Prostate gland (tissue), 2 donors: Measurements from ENCODE around the gene AMOT. TPM values are rescaled to one million over a fixed set of nuclear protein-coding genes. Genes with fewer than 3 reads are reported as not detected.

Source experiments
- DNase-seq: peaks from one replicate; pipeline ENCODE4 v3.0.0-alpha.2; 2019; ENCODE audit warnings: low spot score
- H3K27ac ChIP-seq, 2 donors: fragments of 200-600 bp; sonication (generic); 2 replicates each; pipeline ENCODE4 v1.5.1; 2017 to 2019
- H3K27me3 ChIP-seq: fragments of 200-600 bp; sonication (generic); replicated peaks from 2 replicates; pipeline ENCODE4 v1.5.1; 2019; ENCODE audit not compliant: insufficient read depth
- H3K36me3 ChIP-seq, 2 donors: fragments of 200-600 bp; sonication (generic); 1 replicate in 1 of 2; 2 replicates in 1 of 2; pipeline versions ENCODE4 v1.5.1 to v1.8.1; 2017 to 2019
- H3K4me1 ChIP-seq: fragments of 200-600 bp; sonication (generic); replicated peaks from 2 replicates; pipeline ENCODE4 v1.5.1; 2019
- H3K4me3 ChIP-seq, 2 donors: fragments of 200-600 bp; sonication (generic); 2 replicates each; pipeline ENCODE4 v1.5.1; 2017 to 2019
- H3K9me3 ChIP-seq: fragments of 200-600 bp; sonication (generic); 2 replicates; pipeline ENCODE4 v1.5.1; 2017
- CTCF ChIP-seq, 4 experiments: fragments of 200-600 bp in 2 of 4; fragments of 450-650 bp in 2 of 4; sonication (generic) in 2 of 4; IDR thresholded peaks; 1 replicate in 3 of 4; 2 replicates in 1 of 4; pipeline ENCODE4 v1.5.1; 2016 to 2019; ENCODE audit warnings: antibody characterized with exemption in 4 of 4, mild to moderate bottlenecking in 2 of 4, moderate library complexity in 2 of 4
- POLR2A ChIP-seq: fragments of 450-650 bp; IDR thresholded peaks from one replicate; pipeline ENCODE4 v1.6.1; 2016; ENCODE audit warnings: antibody characterized with exemption, mild to moderate bottlenecking
- POLR2AphosphoS5 ChIP-seq: sonication (generic); formaldehyde crosslinking; IDR thresholded peaks from one replicate; pipeline ENCODE4 v1.6.1; 2017; ENCODE audit warnings: antibody characterized with exemption
- WGBS: methylation state at CpG from one replicate; pipeline ENCODE4 v1.1.5; 2018; 5-methylcytosine and 5-hydroxymethylcytosine counted together
- intact Hi-C: fragments of 100-400 bp; cut with DNase I; formaldehyde crosslinking; loops from one replicate; pipeline ENCODE4 v1.14.2; 2022
- total RNA-seq, 2 donors: library from RNA; depleted of rRNA; stranded (reverse); fragments of >200 nt; gene quantifications; one replicate each; pipeline ENCODE4 v1.1.0, GENCODE V29; 2016

Gene AMOT
- total RNA-seq, 2 donors from 2014 or later = 27.9 to 60.1 TPM

DNA sequence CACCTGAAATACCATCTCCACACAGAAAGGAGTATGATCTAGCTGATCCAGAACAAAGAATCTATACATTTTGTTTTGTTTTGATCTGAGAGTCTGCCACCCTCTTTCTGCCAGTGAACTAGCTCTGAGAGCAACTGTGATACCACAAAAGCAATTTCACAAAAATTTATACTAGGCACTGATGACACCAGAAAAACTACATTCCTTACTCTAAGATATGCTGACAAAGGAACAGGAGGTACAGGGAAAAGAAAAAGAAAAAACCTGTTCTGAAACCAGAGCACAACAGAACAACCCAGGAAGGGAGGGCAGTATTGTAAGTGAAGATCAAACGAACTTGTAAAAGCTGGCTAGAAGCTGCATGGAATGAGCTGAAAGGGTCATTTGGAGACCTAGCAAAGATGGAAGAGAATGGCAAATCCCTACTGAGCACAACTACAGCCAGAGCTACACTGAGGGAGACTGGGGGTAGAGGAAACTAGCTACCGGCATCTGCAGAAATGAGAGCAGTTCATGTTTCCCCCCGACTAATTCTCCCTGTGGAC is 31.9 kb downstream of the AMOT start:
- WGBS = 48% methylated on average over 3 of the region's 3 CpGs

GRCh38 chrX:112808007-112808406 is 32.6 kb downstream of the AMOT start:
- intact Hi-C loops = no loop called here
- H3K36me3 ChIP-seq = no peaks in the 10 kb centered on the region
- H3K9me3 ChIP-seq = no peaks in the 10 kb centered on the region
- no peak overlapping the region for H3K27ac ChIP-seq
- H3K4me1 ChIP-seq = no peaks in the 10 kb centered on the region
- 73% methylated on average over 4 of the region's 4 CpGs for WGBS
- no peaks in the 10 kb centered on the region for H3K27me3 ChIP-seq
- no peak overlapping the region for H3K4me3 ChIP-seq
- TF ChIP-seq CTCF (IDR thresholded peaks at IDR 0.05) = no peak
- no peak for TF ChIP-seq POLR2AphosphoS5
- TF ChIP-seq POLR2A = no peak
- DNase-seq = no peak

More for the DNA sequence above, 31.9 kb downstream of the AMOT start:
- H3K27me3 ChIP-seq = no peaks in the 10 kb centered on the region
- no peak overlapping the region for H3K4me3 ChIP-seq
- no peak overlapping the region for H3K27ac ChIP-seq
- no peaks in the 10 kb centered on the region for H3K36me3 ChIP-seq
- TF ChIP-seq POLR2AphosphoS5 (no peak), CTCF (IDR thresholded peaks at IDR 0.05) (no peak), POLR2A (no peak)
- DNase-seq = no peak
- intact Hi-C loops = no loop called here
- H3K4me1 ChIP-seq = no peaks in the 10 kb centered on the region
- H3K9me3 ChIP-seq = no peaks in the 10 kb centered on the region

GRCh38 chrX:112803060-112803459 is 37.6 kb downstream of the AMOT start:
- 95% methylated on average over 3 of the region's 3 CpGs for WGBS
- H3K27me3 ChIP-seq = no peaks in the 10 kb centered on the region
- no peak overlapping the region for H3K27ac ChIP-seq
- H3K4me3 ChIP-seq = no peak overlapping the region
- H3K4me1 ChIP-seq = no peaks in the 10 kb centered on the region
- H3K36me3 ChIP-seq = no peaks in the 10 kb centered on the region
- H3K9me3 ChIP-seq = no peaks in the 10 kb centered on the region
- intact Hi-C loops = no loop called here
- TF ChIP-seq POLR2AphosphoS5 (no peak), POLR2A (no peak), CTCF (IDR thresholded peaks at IDR 0.05) (no peak)
- no peak for DNase-seq

GRCh38 chrX:112802541-112802940 is 38.1 kb downstream of the AMOT start:
- Histone ChIP-seq H3K27ac (no peak overlapping the region), H3K4me1 (no peaks in the 10 kb centered on the region), H3K9me3 (no peaks in the 10 kb centered on the region), H3K4me3 (no peak overlapping the region), H3K36me3 (no peaks in the 10 kb centered on the region), H3K27me3 (no peaks in the 10 kb centered on the region)
- no peak for DNase-seq
- TF ChIP-seq CTCF (IDR thresholded peaks at IDR 0.05) (no peak), POLR2AphosphoS5 (no peak), POLR2A (no peak)
- intact Hi-C loops = no loop called here
- 80% methylated on average over 1 of the region's 1 CpG for WGBS

DNA sequence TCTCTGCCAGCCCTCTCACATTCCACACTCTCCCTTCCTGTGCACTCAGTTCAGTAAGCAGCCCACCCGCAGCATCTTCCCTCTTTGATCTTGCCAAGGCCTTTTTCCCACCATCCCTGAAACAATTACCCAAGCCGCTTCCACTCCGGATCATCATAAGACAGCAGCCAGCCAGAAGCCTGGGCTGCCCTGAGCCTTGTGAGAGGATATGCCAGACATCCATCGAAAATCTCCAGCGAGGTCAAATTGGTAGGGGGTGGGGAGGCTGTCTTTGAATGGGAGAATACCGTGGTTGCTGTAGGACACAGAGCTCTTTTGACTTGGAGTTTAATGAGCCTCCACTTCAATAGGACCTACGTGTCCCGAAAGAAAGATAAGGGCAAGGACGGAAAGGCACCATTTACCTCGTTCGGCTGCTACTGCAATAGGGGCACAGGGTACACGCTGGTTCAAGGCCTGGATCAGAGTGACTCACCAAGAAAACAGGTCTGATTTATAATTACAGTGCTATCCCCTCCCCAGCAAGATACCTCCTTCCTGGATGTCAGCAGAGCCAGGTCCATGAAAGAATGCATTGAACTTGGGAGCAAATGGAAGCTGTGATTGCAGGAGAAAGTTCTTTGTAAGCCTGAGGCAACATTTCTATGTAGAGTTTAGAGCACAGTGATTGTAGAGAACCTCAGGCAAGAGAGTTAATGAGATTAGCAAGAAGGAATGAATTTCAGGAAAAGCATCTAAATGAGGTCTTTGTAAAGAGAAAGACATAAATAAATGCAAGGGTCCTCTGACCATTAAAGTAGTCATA is 39.5 kb downstream of the AMOT start:
- Histone ChIP-seq H3K4me1 (no peaks in the 10 kb centered on the region), H3K27me3 (no peaks in the 10 kb centered on the region), H3K4me3 (no peak overlapping the region), H3K27ac (no peak overlapping the region), H3K36me3 (no peaks in the 10 kb centered on the region), H3K9me3 (no peaks in the 10 kb centered on the region)
- no peak for DNase-seq
- no peak for TF ChIP-seq POLR2A
- intact Hi-C loops = no loop called here
- 80% methylated on average over 11 of the region's 12 CpGs for WGBS
